ENCODE results near the gene STAC2.
"Not testable (repeated sequence)": the region's sequence is repeated elsewhere in the genome, so short reads cannot be mapped to it uniquely, and the experiment has no call there.

Gene STAC2

DNA sequence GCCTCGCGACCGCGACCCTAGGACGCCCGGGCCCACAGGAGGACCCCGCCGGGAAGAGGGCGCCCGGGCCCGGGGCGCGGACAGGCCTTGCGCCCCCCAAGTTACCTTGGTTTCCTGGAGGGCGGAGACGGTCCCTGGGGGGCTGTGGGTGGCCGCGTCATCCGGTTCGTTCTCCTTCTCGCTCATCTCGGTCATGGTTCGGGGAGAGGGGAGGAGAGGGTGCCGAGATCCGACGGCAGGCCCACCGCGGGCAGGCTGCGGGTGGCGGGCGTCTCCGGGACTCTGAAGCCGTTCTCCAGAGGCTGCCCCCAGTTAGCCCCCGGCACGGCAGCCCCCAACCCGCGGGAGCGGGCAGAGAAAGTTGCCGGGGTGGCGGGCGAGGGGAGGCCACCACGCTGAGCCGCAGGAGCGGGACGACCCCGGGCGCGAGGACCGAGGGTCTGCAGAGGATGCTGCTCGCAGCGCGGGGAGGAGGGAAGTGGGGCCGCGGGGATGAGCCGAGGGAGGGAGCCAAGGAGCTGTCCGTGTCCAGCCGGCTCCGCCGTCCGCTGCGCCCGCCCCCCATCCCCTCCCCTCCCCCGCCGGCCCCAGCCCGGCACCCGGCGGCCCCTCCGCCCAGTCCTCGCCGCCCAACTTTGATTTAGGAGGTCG lies at the start of gene STAC2:
Gene STAC2, minus strand, starts transcription at position 638 of the 651 bp plus-strand sequence. Its CDS starts 443 bp downstream, at position 195.
- no peak for DNase-seq

GRCh38 chr17:39271546-39271945 lies 45.8 kb upstream of the STAC2 start:
- DNase-seq, result no peak

DNA sequence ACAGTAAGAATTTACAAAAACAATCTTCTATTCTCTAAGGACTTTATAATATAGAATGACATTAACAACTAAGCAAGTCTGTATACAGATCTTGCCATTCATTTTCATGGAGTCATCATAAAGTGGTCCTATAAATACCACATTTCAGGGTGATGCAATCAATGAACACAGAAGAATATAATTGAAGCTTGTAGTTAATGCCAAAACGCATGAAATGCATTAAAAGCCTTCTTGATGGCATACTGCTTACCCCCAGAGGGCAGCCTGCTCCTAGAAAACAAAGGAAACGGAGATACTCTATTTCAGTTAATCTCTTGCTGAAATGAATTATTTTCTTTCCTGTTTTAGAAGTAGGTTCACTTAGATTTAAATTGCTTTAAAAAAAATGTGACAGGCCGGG lies 45.2 kb upstream of the STAC2 start:
- DNase-seq, result peak; percentile 17

GRCh38 chr17:39264119-39264518 lies 38.4 kb upstream of the STAC2 start:
- no peak for DNase-seq

- DNase-seq, result no peak
Observed at GRCh38 chr17:39261286-39261685, 35.5 kb upstream of the STAC2 start.

- no peak for DNase-seq
Observed at GRCh38 chr17:39252788-39253460, 27.2 kb upstream of the STAC2 start.

- no peak for DNase-seq
Observed at GRCh38 chr17:39251997-39252396, 26.3 kb upstream of the STAC2 start.

- not testable (repeated sequence) for DNase-seq
Observed at GRCh38 chr17:39250076-39250475, 24.3 kb upstream of the STAC2 start.

DNA sequence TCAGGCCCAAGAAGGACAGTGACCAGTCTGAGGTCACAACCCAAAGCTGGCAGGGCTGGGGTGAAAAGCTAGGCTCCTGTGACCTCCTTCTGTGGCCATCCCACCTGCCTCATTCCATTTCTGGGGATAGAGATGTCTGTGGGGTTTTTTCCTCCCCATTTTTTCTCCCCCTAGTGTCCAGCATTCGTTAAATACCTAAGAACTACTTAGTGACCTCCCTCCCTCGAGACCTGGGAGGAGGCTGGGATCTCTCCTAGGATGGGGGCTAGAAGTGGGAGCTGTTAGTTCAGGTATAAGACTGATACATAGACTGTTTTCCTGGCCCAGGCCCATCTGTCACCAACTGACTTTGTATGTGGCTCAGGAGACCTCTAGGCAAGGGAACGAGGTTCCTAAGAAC lies 20.5 kb upstream of the STAC2 start:
- DNase-seq, result no peak

GRCh38 chr17:39244600-39245570 lies 19.1 kb upstream of the STAC2 start:
- peak; percentile 76 for DNase-seq

GRCh38 chr17:39244016-39244599 lies 18.4 kb upstream of the STAC2 start:
- no peak for DNase-seq

DNA sequence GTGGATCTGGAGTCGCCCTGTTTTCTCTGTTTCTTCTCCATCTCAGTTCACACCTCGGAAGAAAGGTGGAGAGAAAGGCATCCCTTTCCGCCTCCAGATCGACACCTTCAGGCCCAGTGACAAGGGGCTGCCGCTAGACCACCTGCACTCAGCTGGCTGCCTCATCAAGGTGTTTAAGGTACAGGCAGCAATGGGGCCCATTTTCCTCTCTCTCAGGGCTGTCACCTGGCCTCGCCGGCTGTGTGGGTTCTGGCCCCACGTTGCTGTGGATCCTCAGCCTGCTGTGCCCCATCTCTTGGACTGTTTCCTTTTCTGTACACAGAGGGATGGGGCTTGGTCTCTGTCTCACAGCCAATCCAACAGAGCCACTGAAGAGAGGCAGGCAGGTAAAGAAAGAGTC lies 17.4 kb upstream of the STAC2 start:
- no peak for DNase-seq

DNA sequence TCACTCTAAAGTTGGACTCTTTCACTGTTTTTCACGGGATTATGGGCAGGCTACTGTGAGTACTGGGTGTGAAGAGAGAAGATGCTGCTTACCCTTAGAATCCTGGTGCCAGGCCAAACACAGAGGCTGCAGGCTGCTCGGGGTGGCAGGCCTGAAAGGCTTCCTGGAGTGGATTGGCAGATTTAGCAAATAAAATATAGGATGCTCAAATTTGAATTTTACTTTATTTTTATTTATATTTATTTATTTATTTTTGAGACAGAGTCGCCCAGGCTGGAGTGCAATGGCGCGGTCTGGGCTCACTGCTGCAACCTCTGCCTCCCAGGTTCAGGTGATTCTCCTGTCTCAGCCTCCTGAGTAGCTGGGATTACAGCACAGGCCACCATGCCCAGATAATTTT lies 14.9 kb upstream of the STAC2 start:
- DNase-seq, result no peak

DNA sequence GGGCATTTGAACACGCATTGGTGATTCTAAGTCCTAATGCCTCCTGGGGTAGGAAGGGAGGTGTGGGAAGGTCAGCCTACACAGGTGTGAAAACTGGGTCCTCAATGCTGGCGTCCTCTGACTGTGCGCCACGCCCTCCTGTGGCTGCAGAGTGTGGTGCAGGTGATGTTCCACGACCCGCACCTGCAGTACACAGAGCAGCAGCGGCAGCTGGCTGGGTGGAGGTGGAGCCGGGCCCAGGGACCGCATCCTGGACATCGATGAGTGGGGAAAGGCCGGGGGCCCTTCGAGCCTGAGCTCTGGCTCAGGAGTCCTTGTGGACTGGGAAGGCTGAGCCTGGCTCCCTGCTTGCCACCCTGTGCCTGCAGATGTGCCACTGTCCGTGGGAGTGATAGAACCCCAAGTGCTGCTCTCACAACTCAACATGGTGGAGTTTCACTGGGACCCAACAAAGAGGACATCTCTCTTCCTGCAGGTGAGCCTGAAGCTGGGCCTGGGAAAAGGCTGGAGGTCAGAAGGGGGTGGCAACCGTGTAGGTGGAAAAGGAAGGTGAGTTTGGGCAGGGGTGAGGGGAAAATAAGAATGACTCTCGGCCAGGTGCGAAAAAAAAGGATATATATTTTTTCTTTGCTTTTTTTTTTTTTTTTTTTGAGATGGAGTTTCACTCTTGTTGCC lies 14.0 kb upstream of the STAC2 start:
- DNase-seq, result peak; percentile 80

DNA sequence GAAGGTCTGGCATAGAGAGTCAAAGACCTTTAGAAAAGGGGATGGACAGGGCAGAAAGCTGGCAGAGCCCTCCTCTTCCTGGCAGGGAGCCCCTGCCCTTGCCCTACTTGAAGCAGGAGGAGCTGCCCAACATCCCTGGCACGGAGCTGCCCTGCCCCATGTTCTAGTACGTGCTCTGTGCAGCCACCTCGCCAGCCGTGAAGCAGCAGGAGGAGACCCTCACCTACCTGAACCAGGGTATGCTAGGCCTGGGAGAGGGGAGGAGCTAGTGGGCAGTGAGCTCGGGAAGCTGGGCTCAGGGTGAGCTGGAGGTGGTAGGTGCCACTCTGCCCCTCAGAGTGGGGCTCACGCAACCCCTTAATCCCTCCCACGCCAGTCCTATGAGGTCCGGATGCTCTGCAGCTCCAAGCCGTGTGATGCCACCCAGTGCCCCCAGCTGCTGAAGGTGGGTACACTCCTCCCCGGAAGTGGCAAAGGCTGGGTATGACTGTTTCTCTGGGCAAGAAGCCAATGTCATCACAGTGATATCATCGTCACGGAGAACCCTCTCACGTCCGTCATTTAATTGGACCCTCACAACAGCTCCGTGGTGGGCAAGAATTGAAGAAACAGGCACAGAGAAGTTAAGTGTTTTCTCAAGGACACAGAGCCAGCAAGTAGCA lies 12.7 kb upstream of the STAC2 start:
- DNase-seq, result peak; percentile 92

DNA sequence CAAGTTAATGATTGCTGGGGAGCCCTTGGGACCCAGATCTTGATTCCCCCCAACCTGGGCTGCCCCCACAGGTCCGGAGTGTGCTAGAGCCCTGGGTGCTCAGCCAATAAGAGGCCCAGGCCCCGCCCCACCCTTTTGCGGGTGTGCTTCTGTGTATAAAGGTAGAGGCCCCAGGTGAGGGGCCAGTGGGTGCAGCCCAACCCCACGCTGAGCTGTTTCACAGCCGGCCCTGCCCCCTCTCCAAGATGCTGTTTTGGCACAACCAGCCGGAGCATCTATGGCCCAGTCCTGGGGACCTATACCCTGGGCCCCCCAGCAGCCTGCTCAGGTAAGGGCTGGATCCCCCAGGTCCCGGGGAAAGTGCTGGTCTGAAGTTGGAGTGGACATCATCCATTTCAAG lies 11.8 kb upstream of the STAC2 start:
- no peak for DNase-seq

DNA sequence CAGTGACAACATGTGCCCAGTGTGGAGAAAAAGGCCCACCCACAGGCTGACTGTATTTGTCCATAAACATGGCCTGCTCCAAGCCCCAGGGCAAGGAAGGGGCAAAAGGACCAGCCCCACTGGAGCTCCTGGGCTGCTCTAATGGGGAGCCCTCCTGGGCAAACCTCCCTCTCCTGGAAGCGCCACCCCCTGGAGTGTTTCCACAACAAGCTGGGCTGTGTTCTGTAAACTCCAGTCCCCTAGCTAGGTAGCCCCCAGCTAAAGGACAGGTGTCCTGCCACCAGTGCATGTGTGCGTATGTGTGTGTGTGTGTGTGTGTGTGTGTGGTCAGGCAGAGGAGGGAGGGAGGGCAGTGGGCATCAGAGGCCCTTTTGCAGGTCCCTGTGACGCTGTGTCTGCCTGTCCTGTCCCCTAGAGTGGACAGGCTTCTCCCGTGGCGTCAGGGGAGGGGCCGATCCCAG lies 11.3 kb upstream of the STAC2 start:
- peak; percentile 90 for DNase-seq

- DNase-seq, result peak; percentile 88
Observed at GRCh38 chr17:39236450-39236927, 10.7 kb upstream of the STAC2 start.

GRCh38 chr17:39235555-39236449 lies 10.1 kb upstream of the STAC2 start:
- peak; percentile 65 for DNase-seq

Data from COR-L47 (cell line).